NCI-H2227 treated with DMSO at 0.1 percent for 48 hours (cell line): ENCODE data around the gene SRGAP1.
"Not testable (repeated sequence)": the region's sequence is repeated elsewhere in the genome, so short reads cannot be mapped to it uniquely, and the experiment has no call there.

ENCODE experiments used
- DNase-seq: peaks from one replicate; lab custom pipeline; 2025; lab: John Stamatoyannopoulos, UW

SRGAP1 gene

DNA sequence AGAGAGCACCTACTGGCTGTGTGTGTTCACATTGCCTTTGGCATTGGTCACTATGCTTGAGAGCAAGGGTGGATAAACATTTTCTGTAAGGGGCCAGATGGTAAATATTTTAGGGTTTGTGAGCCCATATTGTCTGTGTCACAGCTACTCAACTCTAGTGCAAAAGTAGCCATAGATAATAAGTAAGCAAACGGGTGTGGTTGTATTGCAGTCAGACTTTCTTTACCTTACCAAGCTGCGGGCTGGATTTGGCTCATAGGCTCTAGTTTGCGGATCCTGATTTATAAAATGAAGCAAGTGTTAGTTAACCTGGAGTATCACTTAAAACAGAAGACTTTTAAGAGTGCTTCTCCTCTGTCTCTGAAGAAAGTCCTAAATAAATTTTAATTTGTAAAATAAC is 208.6 kb downstream of the SRGAP1 start:
- no peak for DNase-seq

DNA sequence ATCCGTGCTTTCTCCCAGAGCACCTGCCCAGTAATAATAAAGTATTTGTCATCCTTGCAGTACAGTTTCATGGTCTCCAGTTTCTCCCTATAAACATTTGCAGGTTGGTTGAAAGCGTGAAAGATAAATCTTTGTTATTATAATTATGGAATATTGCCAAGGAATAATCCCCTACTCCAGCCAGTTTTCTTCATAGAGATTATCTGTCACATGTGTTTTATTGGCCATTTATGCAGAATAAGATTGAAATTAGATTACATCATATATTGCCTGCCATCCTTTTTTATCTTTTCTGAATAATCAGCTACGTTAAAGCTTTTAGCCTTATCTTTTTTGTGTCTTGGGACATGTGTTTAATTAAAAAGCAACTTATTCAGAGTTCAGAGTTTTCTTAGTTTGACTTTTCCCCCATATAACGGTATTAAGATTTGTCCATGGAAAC is 209.6 kb downstream of the SRGAP1 start:
- no peak for DNase-seq

DNA sequence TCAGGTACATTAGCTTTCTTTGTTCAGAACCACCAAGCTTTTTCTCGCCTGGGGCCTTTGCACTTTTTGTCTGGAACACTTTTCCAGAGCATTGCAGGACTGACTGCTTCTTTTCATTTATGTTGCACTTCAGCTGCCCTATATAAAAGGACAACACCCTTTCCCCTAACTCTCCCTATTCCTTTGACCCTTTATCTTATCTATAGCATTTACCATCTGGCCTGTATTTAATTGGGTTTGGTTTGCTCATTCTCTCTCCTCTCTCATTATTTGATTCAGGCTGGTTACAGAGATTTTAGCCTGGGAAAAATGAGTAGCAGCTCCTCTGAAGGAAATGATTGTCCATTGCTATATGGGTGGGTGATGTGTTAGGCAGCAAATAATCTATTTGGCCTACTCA is 212.2 kb downstream of the SRGAP1 start:
- DNase-seq: no peak

- DNase-seq: no peak
Observed at GRCh38 chr12:64057706-64058105, 213.2 kb downstream of the SRGAP1 start.

DNA sequence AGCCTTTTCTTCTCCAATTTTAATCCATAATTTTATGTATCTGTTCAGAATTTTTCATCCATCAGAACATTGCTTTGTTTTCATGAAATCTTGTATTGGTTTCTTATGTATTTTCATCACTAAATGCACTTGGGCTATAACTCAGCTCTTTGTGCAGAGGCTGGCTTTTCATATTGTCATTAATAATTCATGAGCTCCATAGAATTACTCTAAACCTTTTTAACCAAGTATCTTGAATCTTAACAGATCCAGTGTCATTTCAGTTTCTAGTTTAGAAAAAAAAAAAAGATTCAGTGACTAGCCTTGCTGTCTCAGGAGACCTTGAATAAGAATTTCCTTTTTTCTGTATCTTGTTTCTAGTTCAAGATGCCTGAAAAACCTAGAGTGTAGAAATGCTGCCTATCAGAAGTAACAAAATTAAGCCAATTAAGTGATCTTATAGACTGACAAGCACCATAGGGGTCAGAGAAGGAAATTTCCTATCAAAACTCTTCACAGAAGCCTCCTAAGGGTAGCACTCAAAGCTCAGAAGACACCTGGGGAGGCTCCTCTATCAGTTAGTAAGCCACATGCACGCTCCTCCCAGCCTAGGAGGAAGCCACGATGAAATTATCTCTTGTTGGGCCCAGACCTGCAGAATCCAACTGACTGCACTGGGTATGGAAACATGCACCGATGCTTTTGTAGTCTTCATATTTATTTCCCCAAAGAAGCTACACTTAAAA is 214.2 kb downstream of the SRGAP1 start:
- no peak for DNase-seq

DNA sequence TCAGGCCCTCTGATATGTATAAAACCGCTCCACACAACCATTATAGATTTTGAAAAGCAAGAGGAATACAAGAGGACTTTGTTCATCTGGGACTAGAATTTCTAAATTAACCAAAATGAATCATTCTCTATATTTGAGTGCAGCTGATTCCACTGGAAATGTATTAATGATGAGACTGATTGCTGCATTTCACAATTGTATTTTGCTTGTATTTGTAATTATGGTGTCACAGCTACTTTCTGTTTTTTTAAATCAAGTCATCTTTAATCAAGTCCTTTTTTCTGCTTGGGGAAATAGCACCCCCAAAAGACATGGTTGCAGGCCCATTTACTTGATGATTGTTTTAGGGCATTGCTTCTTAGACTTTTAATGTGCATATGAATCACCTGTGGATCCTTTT is 215.2 kb downstream of the SRGAP1 start:
- no peak for DNase-seq

GRCh38 chr12:64061868-64062375 is 217.4 kb downstream of the SRGAP1 start:
- no peak for DNase-seq

- no peak for DNase-seq
Observed at GRCh38 chr12:64063121-64063520, 218.6 kb downstream of the SRGAP1 start.

GRCh38 chr12:64064240-64064639 is 219.7 kb downstream of the SRGAP1 start:
- no peak for DNase-seq

DNA sequence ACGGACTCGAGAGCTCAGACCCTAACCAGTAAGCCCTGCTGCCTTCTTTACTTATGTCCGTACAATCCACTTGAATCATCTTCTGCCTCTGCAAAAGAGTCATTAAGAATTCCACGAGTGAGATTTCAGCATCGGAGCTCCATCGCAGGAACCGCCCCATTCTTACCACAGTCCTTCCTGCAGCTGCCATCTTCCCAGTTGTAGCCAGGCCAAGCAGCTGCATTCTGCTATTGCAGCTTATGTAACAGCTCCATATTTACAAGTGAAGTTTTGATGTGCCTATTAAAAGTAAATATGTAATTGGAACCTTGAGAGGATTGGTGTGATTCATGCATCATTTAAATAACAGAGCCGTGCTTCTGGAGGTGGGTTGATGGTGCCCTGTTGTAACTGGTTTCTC is 220.2 kb downstream of the SRGAP1 start:
- no peak for DNase-seq

DNA sequence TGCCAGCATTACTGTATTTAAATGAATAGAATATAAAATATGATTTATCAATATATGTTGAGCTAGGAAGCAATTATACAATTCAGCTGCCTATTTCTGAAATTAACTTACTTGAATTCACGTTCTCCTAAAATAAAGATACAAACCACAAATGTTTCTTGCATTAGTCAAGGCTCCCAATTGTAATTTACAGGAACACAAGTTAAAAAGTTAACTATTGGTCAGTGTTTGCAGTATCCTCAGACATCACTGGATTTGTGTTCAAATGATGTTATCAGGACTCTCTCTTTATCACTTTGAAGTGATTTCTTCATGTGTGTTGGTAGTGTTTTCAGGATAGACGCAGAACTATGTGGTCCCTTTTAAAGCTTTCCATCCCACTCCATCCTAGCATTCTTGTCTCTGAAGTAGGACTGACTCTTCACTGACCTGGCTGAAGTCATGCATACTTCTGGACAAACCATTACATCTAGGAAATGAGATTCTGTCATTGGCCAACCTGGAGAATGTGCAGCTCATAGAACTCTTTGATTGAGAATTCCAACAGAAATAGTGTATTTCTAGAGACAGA is 221.5 kb downstream of the SRGAP1 start:
- DNase-seq: no peak

DNA sequence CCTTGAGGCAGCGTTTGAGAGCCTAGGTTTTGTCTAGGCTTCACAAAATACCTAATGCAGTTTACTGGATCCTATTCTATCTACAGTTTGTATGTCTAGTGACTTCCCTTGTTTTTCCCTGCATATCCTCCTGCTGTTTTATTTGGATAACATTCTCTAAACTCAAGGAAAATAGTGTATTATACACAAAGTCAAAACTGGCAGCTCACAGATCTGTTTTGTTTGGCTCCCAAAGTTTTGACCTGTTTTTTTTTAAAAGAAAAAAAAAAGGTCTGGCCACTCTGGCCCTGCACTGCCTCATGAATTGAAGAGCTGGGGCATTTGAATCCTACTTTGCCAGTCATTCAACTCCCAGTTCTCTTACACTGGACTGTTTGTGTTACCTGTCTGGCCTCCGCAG is 222.3 kb downstream of the SRGAP1 start:
- DNase-seq: no peak

- DNase-seq: no peak
Observed at GRCh38 chr12:64070454-64070853, 226.0 kb downstream of the SRGAP1 start.

GRCh38 chr12:64072916-64073575 is 228.5 kb downstream of the SRGAP1 start:
- no peak for DNase-seq

DNA sequence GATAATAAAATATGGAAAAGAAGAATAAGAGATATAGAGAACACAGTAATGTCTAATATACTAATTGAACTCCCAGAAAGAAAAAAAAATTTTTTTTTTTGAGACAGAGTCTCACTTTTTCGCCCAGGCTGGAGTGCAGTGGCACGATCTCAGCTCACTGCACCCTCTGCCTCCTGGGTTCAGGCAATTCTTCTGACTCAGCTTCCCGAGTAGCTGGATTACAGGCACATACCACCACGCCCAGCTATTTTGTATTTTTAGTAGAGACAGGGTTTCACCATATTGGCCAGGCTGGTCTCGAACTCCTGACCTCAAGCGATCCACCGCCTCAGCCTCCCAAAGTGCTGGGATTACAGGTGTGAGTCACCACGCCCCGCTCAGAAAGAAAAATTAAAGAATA is 232.1 kb downstream of the SRGAP1 start:
- DNase-seq: not testable (repeated sequence)

GRCh38 chr12:64077922-64078321 is 233.4 kb downstream of the SRGAP1 start:
- DNase-seq: no peak

DNA sequence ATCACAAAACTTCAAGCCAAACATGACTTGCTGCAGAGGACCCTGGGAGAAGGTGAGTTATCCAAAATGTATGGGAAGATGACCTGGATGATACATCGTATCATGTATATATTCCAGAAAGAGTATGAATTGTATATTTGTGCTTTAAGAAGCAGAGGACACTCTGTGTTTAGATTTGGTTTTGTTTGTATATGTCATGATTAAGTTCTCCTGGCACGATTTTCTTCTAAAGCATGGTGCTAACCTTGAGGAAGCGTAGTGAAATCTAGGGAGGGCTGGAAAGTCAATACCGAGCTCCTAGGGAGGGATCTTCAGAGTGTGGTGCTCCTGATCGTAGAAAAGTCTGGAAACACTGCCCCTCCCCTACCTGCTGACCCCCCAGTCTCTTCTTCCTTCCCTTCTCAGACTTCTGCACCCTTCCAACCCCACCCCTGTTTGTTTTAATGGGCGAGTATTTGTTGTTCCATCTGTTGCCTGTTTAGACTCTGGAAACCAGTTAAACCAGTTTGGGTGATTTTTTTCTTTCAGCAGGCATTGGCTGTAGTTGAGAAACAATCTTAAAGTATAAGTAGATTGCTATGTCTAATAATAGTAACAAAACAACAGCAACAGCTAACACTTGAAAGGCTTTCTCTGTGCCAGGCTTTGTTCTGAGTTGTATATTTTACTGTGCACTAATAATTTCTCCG is 236.0 kb downstream of the SRGAP1 start:
- no peak for DNase-seq

DNA sequence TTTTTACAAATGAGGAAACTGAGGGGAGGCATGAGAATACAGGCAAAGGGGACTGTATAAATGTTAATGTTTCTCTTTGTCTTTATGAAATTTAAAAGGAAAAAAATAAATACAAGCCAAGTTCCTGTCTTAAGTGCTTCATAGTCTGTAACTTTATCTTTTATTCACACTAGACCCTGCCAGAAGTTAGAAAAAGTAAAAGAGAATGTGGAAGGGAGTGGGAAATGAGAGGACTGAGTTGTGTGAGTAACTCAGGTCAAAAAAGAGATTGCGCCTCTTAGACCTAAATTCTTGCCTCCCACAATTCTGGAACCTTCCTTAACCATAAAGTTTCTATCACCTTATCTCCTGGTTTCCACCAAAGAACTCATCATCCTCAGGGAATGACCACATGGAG is 236.5 kb downstream of the SRGAP1 start:
- DNase-seq: no peak

GRCh38 chr12:64082116-64082515 is 237.6 kb downstream of the SRGAP1 start:
- peak; percentile 30 for DNase-seq

DNA sequence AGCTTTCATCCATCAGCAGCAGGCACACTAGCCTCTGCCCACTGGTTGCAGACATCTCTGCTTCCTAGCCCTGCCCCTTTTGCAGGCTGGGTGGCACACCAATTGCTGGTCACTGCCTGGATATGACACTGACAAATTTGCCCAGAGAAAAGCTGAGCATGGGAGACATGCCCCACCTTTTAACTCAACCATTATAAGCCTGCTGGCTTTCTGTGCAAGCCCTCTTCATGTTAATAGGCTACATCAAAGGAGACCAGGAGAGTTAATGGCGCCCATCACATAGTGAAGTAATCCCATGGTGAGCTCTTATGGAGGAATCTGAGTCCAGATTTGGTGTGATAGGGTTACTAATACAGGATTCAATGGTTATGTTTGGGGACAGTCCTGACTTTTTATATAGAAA is 238.4 kb downstream of the SRGAP1 start:
- peak; percentile 86 for DNase-seq

GRCh38 chr12:64083285-64084210 is 239.0 kb downstream of the SRGAP1 start:
- peak; percentile 86 for DNase-seq

- no peak for DNase-seq
Observed at GRCh38 chr12:64085154-64085553, 240.7 kb downstream of the SRGAP1 start.
